Stimulated activated CD8-positive, alpha-beta memory T cell treated with anti-CD3 and anti-CD28 coated beads, Interleukin-7, amount 100 ng/mL, for 4 hours (primary cell): ENCODE results near the gene PRKG1.
"Not testable (repeated sequence)": the region's sequence is repeated elsewhere in the genome, so short reads cannot be mapped to it uniquely, and the experiment has no call there.

Experiments
- DNase-seq, 2 donors: peaks; one replicate each; pipeline ENCODE4 v3.0.0-alpha.2; 2020; ENCODE audit warnings: low read depth in 2 of 2

PRKG1 gene

DNA sequence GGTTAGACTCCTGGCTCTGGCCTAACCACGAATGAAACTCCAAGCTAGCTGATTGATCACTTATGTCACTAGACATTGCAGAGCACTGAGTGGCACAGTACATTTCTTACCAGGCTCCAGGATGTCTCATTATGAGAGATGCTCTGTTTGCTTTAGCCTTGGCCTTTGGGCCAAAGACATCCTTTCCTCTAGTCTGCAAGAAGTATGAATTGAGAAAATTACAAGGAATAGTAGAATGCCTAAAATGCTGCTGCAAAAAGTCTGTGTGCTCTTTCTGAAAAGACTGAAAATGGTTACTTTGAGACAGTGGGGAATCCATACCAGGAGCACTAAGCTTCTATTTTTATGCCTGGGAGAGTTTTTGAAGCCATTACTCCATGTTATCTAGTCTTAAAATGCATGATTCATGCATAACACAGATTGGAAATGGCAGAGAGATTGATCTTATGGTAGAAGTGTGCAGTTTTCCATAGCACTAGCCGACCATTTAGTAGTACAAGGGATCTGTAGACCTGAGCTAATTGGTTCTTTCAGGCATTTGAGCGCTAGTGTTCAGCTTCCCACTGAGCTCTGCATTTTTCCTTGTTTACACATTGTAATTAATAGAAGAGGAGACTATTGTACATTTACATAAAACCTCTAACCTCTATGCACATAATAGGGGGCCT is 303.8 kb downstream of the PRKG1 start:
- DNase-seq, result no peak

- no peak for DNase-seq
Observed at GRCh38 chr10:51382181-51382580, 307.9 kb downstream of the PRKG1 start.

DNA sequence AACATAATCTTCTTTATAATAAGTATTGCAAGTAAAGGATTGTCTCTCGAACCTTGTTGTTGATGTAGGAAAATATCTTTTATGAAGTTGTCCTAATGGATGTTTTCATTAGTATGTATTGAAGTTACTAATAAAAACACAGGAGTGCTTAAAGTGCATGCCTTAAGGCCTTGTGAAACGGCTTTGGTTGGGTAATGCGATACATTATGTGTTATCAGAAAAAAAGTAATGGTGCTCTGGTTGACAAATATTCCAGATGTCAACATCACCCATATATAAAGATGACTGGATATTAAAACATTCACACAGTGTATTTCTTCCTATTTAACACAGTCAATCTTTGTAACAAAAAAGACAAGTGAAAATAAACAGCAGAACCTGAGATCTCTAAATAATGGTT is 310.7 kb downstream of the PRKG1 start:
- DNase-seq, result no peak

DNA sequence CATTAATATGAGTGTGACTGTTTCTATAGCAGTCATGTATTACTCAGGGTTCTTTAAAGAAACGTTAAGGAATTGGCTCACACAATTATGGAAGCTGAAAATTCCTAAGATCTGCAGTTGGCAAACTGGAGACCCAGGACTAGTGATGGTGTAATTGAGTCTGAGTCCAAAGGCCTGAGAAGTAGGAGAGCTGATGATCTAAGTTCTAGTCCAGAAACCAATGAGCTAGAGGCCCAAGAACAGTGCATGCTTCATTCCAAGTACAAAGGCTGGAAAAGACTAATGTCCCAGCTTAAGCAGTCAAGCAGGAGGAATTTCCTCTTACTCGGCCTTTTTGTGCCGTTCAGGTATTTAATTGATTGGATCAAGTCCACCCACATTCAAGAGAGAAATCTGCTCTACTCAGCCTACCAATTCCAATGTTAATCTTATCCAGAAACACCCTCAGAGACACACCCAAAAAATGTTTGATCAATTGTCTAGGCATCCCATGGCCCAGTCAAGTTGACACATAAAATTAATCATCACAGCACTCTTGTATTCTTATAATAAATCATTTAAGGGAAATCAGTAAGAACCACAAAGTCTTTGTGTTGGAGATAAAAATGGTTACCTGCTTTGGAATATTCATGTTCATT is 312.1 kb downstream of the PRKG1 start:
- DNase-seq, result no peak

GRCh38 chr10:51389415-51390321 is 315.4 kb downstream of the PRKG1 start:
- no peak for DNase-seq

- DNase-seq, result not testable (repeated sequence)
Observed at GRCh38 chr10:51393006-51393405, 318.7 kb downstream of the PRKG1 start.

GRCh38 chr10:51394039-51394438 is 319.8 kb downstream of the PRKG1 start:
- DNase-seq, result no peak

GRCh38 chr10:51397244-51397643 is 323.0 kb downstream of the PRKG1 start:
- DNase-seq, result no peak

GRCh38 chr10:51397695-51398094 is 323.4 kb downstream of the PRKG1 start:
- no peak for DNase-seq

DNA sequence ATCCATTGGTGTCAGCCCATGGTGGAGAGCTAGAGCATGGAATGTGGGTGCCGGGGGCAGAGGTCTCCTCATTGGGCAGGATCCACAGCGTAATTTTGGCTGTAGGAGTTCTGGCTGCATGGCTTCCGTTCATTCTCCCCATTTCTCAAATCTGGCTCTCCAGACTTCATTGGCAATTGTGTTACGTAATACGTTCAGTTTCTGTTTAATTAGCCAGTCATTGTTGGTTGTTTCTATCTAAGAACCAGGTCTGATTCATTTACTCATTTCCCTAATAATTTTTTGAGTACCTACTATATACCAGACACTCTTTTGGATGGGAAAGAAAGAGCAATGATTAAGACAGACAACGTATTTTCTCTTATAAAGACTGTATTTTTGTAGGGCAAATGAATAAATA is 325.6 kb downstream of the PRKG1 start:
- no peak for DNase-seq

DNA sequence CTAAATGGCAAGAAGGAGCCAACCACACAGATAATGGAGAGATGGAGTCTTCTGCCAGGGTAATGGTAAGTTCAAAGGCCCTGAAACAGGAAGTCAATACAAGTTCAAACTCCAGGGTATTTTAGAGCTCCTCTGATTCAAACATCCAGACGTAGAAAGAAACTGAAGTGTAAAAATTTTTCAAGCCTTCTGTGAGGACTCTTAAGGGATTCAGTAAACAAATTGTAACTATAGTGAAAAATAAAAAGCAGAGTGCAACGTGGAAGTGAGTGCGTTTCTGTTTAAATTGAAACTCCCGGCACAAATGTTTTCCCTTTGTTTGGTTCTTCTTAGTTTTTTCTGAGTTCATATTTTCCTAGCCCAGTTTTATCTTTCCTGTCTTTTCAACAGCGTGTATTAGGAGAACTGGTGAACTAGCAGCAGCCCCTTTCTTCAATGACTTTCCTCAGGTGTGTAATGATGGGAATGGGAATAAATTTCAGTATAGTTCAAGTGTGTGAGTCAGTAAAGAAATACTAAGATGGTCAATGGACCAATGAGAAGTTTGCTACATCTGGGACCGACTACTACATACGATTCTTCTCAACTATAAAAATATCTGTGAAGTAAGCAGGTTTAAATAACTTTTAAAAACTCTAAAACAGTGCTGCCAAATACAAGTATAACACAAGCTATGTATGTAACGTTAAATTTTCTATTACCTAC is 326.3 kb downstream of the PRKG1 start:
- DNase-seq, result no peak

DNA sequence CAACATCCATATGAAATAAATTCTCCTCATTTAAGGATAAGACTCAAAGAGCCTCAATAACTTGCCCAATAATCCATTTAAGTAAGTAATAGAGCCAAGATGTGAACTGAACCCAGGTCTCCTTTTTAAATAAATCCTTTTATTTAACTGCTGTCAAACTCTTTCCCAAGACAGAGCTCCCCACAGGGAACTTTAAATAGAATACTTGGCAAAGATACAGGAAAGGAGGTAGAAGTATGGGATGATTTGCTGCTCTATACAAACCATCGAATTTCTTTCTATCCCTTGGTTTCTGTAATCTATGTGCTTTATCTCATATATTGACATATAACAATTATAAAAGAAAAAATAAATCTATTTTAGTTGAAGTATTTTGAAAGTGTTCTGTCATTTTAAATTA is 329.2 kb downstream of the PRKG1 start:
- DNase-seq, result no peak

DNA sequence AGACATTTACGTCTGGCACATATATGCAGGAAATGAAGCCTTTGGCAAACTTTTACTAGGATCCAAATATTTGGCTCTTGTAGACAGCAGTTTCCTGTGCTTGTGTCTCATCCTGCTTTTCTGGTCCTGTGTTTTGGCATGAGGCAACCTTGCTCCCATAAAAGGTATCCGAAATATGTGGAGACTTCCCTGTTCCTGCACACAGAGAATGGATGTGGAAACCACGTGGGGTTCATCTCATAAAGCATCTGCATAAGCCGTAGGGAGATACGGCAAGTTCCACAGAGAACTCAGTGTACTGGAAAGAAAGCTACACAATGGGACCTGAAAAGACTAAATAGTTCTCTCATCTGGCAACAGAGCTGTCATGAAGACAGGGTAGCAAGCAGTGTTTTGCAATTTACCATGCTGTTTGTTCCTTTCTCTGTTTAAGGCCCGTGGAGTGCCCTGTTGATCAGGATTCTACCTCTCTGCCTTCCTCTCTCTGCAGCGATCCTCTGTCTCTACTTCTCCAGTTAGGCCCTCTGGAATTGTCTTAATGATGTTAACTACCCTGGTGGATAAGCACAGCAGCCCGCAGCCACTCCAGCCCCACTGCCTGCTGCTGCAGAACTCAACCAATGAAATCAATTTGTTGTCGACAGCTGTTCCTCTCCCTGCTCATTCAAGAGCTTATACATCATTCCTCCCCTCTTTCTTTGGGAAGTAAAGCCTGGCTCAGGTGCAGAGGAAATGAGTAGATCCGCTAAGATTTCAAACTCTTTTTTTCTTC is 331.5 kb downstream of the PRKG1 start:
- DNase-seq, result no peak

- DNase-seq, result no peak
Observed at GRCh38 chr10:51406581-51406980, 332.3 kb downstream of the PRKG1 start.

DNA sequence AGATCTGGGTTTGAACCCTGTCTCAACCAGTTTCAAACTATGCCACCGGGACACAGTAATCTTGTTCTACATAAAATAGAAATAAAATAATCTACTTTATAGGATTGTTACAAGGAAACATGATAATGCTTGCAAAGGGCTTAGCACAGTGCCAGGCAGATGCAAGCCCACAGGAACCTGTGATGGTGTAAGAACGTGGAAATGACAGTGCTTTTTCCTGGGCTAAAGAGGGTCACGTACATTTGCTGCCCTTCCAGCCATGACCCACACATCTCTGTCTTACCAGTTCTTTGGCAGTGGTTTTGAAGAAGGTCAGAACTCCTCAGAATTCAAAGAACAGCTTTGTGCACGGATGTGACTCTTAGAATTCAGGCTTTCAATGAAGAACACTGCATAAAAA is 342.2 kb downstream of the PRKG1 start:
- DNase-seq, result no peak

DNA sequence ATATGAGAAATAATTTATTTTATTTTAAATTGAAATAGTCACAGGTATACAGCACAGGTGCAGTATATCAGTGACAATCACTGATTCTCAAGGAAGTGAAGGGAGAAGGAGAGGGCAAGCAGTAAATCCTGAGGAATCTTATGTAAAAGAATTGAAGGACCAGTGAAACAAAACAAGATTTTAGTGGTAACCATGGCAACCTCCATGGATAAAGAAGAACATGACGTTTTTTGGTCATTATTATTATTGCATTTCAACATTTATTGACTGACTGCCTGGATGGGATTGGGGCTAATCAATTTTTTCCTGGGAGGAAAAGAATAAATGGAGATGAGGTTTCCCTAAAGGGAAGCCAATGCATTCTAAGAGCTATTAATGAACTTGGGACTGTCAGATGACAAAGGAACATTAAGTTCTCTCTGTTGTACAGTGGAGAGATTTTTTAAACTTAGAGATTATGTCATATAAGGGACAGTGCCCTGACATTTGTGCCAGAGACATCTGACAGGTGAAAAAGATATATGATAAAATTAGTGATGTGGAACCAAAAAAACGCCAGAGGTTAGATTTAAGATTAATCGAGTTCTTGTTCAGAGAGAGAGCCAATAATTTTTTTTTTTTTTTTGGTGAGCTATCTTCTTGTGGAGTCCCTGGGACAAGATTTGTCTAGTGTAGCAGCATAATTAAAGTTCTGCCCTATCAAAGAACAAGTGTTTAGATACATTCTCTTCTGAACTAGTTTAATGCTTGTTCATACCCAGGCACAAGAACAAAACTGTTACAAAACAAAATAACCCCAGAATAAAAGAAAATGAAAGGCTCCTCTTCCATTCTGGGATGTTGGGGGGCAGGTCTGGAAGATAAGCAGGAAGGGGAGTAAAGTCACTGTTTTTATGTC is 345.2 kb downstream of the PRKG1 start:
- no peak for DNase-seq

DNA sequence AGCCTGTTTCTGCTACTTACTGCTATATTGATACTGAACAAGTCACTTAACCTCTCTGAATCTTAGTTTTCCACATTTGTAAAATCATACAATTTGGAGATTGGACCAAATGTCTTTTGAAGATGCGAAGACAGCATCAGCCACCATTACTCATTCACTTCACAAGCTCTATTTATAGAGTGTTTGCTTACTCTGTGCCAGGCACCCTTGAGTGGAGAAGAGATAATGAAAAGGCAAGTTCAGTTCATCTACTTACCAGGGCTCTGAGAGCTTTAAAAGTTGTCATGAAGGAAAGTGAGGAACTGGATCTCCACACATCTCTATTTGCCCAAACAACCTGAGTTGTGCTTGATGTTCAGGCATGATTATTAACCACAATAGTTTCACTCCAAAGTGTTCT is 347.6 kb downstream of the PRKG1 start:
- DNase-seq, result no peak

- DNase-seq, result no peak
Observed at GRCh38 chr10:51422311-51423120, 348.2 kb downstream of the PRKG1 start.

DNA sequence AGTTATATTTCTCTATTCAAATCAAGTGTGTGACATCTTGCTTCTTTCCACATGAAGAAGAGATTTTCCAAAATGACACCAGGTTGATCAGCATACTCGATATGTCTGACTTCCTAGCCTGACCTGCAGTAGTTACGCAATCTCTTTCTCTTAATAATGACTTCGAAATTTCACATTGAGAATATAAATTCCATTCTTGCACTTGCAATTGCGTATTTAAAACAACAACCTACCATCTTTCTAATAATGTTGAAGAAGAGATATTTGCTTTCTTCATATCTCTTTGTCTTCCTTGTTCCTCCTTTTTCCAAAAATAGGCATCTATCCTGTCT is 348.8 kb downstream of the PRKG1 start:
- no peak for DNase-seq

GRCh38 chr10:51425431-51425830 is 351.1 kb downstream of the PRKG1 start:
- DNase-seq, result no peak
